DMS 273 treated with DMSO at 0.1 percent for 48 hours (cell line): ENCODE measurements around the gene TCF15.
A peak's percentile ranks its signal among the peaks of the same experiment; 100 is the strongest.

Source experiments
- DNase-seq: peaks from one replicate; lab custom pipeline; 2025; lab: John Stamatoyannopoulos, UW

The TCF15 gene, protein sequence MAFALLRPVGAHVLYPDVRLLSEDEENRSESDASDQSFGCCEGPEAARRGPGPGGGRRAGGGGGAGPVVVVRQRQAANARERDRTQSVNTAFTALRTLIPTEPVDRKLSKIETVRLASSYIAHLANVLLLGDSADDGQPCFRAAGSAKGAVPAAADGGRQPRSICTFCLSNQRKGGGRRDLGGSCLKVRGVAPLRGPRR

DNA sequence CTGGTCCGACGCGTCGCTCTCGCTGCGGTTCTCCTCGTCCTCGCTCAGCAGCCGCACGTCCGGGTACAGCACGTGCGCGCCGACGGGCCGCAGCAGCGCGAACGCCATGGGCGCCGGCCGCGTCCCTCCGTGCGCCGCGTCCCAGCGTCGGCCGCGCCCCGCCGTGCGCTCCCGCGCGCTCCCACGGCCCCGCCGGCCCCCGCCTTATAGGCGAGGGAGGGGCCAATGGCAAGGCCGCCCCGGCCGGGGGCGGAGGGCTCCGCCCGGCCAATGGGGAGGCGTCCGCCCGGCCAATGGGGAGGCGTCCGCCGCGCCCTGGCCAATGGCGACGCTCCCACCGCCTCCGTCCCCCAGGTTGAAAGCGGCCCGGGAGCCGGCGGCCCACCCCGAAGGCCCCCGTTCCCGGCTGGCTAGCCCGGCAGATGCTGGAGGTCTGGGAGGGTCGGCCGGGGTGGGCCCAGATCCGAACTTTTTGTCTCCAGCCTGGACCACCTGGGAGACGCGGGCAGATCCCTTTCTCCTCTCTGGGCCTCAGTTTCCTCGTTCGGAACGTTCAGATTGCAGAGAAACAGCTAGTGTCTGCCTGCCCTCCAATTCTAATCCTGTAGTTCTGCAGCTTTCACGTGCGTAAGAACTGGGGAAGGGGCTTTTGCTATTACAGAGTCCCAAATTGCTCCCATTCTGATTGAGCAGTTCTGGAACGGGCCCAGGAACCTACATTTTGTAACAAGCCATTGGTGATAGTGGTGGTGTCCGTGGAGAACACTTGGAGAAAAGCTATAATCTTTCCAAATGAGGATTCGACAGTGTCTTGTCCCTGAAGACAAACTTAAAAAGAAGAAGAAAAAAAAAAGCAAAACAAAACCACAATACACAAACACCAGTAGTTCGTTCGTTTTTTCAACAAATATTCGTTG, at the start of gene TCF15:
TSS of gene TCF15 (minus strand) at position 180 of the 917 bp plus-strand sequence. CDS start at position 108, 72 bp downstream.
- no peak for DNase-seq

DNA sequence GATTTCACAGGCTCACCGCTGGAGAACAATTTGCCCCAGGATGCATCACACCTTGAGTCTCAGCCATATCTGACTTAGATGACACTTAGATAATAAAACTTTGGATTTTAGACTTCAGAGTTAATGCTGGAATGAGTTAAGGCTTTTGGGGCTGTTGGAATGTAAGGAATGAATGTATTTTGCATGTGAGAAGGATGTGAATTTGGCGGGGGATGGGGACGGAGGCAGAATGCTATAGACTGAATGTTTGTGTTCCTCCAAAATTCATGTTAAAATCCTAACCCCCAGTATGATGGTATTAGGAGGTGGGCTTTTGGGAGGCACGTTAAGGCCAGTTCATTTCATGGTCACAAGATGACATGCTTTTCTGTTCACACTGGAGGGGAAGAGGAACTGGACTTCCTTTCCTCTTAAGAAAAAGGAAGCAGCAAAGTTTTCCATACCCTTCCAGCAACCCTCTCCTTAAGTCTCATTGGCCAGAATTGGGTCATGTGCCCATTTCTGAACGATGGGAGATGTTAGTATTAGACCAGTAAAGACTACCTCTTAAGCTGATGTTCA, 48.7 kb upstream of the TCF15 start:
- DNase-seq = no peak

DNA sequence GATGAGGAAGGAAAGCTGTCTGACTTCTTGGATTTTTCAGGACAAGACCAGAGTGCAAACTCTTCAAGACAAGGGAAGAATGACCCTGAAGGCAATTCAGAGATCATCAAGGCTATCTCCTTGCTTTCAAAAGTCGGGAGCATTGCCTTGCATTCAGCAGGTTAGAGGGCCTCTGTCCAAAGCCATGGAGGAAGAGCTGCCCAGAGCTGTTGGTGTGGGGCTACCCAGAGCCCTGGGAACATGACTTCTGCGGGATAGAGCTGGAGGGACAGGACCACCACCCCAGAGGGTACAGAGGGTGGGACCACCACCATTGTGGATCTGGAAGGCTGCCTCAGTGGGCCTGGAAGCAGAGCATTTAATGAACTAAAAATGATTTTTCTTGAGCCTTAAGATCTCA, 48.1 kb upstream of the TCF15 start:
- no peak for DNase-seq

DNA sequence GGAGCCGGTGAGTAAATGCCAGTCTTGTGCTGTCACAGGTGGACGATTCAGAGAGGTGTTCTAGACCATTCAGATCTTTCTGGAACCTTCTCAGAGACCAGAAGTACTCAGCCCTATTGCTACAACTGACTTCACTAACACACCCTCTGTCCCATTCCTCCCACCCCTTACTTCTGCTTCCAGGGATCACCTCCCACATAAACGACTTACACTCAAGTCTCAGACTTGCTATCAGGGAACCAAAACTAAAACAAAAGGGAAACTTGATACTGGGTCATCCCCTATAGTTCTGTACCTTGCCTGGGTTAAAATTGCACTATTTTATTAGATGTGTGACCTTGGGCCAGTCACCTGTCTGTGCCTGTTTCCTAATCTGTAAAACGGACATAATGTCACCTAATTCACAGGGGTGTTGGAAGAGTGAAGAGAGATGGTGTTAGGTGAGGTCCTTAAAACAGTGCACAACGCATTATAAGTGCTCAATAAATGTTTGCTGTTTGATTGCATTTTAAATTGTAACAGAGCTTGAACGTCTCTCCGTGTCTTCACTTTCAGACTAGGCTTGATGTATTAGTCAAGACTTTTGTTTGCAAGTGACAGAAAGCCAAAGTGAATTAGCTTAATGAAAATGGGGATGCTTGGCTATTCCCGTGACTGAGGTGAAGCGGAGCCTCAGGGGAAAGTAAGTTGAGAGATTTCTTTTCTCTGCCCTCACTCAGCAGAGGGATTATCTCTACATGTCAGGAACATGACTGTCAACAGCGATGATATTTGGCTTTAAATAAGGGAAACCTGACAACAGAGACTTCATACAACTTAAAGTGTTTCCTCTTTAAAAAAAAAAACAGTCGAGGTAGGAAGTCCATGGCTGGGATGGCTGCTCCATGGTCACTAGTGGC, 45.9 kb upstream of the TCF15 start:
- no peak for DNase-seq

DNA sequence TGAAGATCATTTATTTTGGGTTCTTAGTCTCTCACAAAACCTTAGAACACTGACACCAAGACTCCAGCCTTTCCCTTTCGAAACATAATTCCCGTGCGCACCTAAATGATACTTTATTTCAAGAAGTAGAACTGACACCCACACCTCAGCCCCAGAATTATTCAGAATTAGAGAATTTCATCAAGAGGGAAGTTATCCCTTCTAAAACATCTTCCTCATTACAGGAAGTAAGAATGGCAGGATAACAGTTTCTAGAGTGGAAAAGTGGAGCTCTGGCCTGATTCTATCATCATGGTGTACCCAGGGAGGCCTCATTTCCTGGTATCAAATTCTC, 44.3 kb upstream of the TCF15 start:
- no peak for DNase-seq

DNA sequence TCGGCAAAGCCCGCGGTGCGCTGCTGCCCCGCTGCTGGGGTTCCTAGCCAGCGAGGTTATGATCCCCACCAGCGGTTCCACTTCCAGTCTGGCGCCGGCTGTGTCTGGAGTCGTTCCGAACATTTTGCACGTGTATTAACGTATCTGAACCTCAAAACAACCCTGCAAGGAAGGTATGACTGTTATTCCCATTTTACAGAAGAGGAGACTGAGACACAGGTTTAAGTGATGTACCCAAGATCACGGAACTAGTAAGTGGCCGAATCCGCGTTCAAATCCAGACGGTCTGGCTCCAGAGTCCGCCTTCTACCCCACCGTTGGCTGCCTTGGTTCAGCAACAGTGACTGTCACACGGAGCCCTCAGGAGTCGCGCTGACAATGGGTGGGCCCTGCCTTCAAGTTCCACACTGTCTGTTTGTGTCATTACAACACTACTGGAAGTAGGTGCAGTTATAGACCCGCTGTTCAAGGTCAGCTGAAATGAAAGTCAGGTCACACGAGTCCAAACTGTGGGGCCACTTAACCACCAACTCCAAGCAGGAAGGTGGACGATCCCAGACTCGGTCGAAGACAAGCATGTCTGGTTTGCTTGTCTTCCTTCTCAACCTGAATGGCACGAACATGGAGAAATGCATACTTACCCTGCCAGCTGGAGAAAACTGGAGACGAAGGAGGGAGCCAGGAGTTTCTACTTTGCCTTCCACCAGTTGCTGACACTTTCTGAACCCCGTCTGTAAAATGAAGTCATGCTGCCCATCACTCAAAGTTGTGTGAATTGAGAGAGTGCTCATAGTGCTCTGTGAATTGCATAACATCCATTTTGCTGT, 43.7 kb upstream of the TCF15 start:
- DNase-seq = no peak

DNA sequence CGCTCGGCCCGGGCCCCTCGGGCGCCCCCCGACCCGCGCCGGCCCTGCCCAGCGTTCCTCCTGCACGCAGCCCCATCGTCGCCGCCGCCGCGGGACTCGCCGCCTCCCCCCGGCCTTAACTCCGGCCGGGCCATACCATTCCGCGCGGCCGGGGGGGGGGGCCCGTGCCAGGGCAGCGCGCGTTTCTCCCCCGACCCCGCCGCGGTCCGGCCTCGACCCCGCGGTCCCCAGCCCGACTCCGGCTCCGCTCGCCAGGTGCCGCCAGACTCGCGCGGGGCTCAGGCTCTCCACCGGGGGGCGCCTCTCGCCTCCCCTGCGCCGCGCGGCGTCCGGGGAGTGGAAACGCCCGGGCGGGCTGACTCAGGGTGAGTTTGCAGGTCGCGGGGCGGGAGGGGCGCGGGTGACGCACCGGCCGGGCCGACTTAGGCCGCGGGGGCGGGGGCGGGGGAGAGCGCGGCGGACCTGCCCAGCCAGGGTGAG, 43.0 kb upstream of the TCF15 start, which contains the start of gene SRXN1:
TSS of gene SRXN1 (minus strand) at position 91 of the 480 bp plus-strand sequence. CDS start at position 76, 15 bp downstream.
- DNase-seq = peak; percentile 41

DNA sequence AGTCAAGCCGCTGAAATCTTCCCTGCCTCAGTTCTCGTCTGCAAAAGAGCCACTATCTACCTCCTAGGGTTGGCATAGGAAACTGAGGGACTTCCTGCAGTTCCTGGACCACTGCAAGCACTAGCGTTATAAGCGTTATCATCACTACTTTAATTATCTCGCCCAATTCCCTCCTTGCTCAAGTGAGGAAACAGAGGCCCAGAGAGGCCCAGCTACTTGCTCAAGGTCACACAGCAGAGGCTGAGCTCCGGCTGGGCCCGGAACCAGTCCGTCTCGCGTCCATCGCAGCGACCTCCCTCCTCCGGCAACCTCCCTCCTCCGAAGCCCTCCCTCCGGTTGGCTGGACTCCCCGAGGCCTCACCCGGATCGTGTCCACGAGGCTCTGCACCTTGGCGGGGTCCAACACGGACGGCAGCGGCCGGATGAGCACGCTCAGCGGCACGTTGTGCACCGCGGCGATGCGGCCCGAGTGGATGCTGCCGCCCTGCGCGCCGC, 42.6 kb upstream of the TCF15 start:
- DNase-seq = no peak

DNA sequence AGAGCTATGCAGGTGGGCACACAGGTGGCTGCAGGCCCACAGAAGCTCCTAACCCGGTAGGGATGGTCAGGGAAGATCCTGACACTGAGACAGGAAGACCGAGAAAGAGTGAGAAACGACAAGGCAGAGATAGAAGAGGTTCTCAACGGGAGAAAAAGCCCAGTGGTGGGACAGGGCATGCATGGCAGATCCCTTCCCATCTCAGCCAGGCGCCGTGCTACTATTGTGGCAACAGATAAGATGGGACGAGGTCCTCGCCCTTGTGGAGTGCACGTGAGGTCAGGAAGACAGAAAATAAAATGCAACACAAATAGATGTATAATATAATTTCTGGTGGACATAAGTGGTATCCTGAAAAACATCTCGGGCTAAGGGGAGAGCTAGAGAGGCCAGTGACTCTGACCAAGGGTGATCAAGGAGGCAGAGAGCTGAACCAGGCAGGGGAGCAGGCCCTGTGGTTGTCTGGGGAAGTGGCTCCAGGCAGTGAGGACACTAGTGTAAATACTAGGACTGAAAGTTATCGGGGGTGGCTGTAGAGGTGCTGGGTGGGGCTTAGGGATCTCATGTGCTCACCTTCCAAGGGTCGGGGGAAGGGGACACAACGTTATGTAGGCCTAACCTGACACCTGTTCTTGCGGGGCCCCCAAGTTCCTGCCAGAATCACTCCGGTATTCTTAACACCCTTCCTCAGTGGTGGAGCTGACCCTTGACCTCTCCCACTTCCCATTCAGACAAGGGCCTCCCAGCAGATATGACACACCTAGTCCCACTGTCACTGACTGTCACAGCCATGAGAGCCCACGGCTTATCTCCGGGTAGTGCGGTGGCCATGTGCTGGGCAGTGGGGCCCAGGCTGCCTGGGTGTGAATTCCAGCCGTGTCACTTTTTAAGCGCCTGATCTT, 41.9 kb upstream of the TCF15 start:
- no peak for DNase-seq

DNA sequence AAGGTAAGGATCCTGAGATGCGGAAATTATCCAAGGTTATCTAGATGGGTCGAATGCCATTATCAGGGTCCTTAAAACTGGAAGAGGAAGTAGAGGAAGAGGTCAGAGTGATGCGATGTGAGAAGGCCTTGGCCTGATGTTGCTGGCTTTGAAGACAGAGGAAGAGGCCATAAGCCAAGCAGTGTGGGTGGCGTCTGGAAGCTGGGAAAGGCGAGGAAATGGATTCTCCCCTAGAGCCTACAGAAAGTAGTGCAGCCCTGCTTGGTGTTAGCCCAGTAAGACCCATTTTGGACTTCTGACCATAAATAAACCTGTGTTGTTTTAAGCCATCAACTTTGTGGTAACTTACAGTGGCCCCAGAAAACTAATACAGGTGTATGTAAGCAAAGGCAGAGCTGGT, 40.8 kb upstream of the TCF15 start:
- DNase-seq = no peak

DNA sequence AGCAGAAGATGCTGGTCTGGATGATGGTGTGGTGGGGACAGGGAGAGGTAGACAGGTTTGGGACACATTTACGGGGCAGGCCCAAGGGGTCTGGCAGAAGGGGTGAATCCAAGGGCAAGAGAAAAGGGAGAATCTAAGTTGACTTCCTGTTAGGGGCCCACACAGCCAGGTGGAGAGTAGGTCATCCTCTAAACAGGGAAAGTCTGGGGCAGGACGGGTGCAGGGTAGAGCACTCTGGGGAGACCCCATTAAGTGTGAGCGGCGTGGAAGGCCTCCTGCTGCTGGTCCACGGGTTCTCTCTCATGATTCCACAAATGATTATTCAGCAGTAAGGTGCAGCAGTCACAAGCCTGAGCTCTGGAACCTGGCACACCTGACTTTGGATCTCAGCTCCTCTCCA, 40.2 kb upstream of the TCF15 start:
- no peak for DNase-seq

DNA sequence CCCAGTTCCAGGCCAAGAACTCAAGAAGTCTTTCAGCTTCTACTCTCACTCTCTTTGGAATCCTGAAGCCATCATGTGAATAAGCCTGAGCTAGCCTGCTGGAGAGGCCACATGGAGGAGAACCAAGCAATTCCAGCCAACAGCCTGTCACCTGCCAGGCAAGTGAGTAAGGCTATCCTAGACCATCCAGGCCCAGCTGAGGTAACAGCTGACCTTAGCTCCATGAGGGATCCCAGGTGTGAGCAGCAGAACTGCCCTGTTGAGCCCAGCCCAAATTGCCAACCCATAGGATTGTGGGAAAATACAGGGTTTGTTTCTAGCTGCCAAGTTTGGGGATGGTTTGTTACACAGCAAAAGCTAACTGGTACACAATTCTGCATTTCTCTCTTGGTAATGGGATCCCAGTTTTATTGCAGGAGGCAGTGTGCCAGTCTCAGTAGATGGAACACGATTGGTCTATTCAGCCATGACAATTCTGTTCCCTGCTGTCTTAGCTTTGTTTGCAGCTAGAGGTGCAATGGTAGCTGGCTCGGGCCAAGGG, 37.4 kb upstream of the TCF15 start:
- no peak for DNase-seq

DNA sequence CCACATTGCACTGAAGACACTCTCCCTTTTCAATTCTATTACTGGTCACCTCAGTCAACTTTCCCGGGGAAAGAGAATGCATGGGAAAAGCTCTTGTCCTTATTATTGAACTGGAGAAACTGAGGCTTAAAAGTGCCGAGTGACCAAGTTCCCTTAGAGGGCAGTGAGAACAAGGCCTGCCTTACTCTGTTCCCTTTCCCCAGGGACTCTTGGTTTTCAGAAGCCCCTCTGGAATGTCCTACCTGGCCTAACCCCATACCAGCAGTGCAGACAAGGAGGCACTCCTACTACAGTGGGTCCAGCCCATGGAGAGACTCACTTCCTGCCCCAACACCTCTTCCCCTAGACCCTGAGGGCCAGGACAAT, 36.7 kb upstream of the TCF15 start:
- no peak for DNase-seq

DNA sequence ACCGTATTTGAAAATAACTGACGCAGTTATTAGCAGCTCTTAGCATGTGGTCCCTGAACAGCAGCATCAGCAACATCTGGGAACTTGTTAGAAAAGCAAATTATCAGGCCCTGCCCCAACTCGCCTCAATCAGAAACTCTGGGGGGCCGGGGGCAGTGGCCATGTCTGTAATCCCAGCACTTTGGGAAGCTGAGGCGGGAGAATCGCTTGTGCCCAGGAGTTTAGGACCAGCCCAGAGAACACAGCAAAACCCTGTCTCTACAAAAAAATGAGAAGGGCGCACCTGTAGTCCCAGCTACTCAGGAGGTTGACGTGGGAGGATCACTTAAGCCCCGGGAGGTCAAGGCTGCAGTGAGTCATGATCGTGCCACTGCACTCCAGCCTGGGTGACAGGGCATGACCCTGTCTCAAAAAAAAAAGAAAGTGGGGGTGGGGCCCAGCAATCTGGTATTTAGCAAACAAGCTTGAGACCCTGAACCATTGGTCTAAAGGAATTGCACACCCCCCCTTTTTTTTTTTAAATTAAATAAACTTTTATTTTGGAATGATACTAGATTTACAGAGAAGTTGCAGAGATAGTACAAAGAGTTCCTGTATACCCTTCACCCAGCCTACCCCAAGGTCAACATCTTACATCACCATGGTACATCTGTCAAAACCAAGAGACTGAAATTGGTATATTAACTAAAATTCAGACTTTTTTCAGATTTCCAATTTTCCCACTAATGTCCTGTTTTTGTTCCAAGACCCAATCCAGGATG, 36.2 kb upstream of the TCF15 start:
- DNase-seq = no peak

DNA sequence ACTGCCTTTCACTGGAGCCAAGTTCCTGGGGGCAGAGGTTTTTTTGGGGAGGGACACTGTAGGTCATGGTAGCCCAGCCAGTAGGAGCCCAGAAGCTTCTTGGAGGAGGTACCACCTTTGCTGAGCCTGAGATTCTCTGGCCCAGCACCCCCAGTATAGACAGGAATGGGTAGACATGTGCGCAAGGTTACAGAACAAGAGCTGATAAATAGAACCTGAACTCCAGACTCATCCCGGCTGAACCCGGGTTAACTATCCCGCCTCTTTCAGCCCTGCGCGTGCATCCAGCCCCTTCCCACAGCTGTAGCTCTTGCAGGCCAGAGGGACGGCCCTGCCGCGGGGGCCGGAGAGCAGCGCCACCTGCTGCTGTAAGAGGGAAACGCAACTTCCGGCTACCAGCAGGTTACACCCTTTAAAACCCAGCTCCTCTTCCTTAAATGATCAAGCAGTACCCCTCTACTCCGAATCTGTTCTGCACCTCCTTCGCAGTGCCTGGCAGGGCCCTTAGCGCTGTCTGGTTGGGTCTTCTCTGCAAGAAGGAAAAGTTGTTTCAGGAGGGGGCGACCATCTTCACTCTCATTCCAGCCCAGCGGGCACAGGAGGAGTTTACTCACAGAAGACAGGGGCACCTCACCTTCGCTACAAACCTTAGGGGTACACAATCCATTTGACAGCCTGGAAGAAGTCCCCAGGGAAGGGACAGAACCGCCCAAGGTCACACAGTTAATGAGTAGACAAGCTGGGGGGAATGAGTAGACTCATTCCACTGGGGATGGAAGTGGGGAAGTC, 35.4 kb upstream of the TCF15 start:
- peak; percentile 43 for DNase-seq

DNA sequence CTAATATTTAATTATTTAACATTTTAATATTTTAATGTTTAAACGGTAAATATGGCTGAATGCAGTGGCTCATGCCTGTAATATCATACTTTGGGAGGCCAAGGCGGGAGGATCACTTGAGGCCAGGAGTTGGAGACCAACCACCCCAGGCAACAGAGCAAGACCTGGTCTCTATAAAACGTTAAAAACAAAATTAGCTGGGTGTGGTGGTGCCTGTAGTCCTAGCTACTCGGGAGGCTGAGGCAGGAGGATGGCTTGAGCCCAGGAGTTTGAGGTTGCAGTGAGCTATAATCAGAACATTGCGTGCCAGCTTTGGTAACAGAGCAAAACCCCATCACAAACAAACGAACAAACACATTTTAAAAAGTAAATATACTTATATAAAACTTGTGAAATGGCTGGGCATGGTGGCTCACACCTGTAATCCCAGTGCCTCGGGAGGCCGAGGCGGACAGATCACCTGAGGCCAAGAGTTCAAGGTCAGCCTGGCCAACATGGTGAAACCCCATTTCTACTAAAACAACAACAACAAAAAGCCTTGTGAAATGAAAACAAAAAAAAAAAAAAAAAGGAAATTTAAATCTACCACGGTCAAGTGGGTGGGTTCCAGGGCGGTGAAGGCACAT, 34.7 kb upstream of the TCF15 start:
- DNase-seq = no peak

DNA sequence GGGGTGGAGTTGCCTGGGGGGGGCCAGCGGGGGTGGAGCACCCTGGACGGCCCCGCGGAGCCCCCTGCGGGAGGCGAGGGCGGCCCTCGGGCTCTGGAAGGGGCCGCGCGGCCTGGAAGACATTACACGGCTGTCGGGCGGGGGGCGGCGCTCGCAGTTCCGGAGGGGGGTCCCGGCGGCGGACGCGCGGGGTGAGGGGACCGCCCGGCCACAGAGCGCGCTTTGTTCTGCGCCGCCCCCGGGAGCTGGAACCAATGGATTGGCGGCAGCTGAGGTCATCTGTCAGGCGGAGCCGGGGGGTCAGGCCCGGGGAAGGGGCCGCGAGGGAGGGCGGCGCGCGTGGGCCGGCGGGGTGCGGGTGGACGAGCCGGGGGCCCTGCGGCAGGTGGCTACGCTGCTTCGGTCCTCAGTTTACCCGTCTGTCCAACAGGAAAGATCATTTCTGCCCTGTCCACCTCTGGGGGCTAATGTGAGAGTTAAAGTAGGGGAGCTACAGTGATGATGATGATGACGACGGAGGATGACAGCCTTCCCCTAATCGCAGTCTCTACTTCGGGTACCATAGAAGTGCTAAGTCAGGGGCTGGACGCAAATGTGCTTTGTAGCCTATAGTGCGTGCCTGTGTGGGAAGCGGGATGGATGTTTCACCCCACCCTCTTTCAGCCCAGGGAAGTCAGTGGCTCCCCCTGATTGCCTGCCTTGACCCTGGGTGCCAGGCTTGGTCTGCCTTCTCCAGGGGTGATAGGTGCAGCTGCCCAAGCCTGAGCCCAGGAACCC, 32.5 kb upstream of the TCF15 start:
- DNase-seq = no peak
